Activated naive CD4-positive, alpha-beta T cell treated with anti-CD3 and anti-CD28 coated beads, Interleukin-2, amount 50 U/mL, for 72 hours (primary cell): Measurements from ENCODE around the gene CTNNAL1. TPM values are rescaled to one million over a fixed set of nuclear protein-coding genes. Genes with fewer than 3 reads are reported as not detected.
"Not testable (repeated sequence)": the region's sequence is repeated elsewhere in the genome, so short reads cannot be mapped to it uniquely, and the experiment has no call there.

Experiments
- ATAC-seq, 2 donors: fragments of 150-1000 bp; cut with Tn5 transposase; 2 replicates each; pipeline ENCODE4 v1.10.0; 2021; ENCODE audit warnings: mild to moderate bottlenecking in 2 of 2, moderate library complexity in 2 of 2
- DNase-seq, 2 donors: peaks; one replicate each; pipeline ENCODE4 v3.0.0; 2021 to 2022; ENCODE audit warnings: low spot score in 2 of 2
- H3K27ac Mint-ChIP-seq, 2 donors: one replicate each; pipeline ENCODE4 v1.8.0; 2022; ENCODE audit warnings: mild to moderate bottlenecking in 2 of 2, mixed read lengths in 2 of 2
- H3K36me3 Mint-ChIP-seq, 2 donors: one replicate each; pipeline ENCODE4 v1.8.0; 2022; ENCODE audit warnings: mixed read lengths in 2 of 2
- H3K9me3 Mint-ChIP-seq, 2 donors: one replicate each; pipeline ENCODE4 v1.8.0; 2022; ENCODE audit warnings: mixed read lengths in 2 of 2
- total RNA-seq, 2 donors: library from RNA; stranded (reverse); gene quantifications; one replicate each; pipeline ENCODE4 v1.2.3, GENCODE V29; 2022

The CTNNAL1 gene
- total RNA-seq, 2 donors from 2014 or later: 20.2 to 32.7 TPM

DNA sequence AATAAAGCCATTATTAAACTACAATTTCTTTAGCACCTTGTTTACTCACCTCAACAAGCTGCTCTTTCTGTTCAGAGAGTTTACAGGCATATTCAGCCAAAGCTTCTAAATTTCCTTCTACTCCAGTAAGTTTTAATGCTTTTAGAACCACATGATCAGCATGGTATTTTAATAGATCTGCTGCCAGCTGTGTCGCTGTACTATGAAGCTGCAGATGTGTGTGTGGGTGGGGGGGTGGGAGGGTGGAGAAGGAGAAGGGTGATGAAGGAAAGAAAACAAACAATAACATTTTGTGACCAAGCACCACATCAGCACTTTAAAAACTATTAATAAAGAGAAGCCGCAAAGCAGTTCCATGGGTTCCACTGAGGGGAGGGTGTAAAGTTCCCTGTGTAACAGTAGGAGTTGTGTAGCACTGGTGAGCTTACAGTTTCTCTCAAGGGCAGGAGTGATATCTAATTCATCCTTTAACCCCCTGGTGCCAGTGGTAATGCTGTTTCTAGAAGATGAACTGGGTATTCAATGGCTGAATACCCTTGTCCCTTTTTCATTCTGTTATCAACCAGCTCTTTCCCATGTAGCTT, 40.6 kb downstream of the CTNNAL1 start:
- H3K27ac Mint-ChIP-seq: no peak overlapping the region
- peaks cover 0 to 7% of the 10 kb centered on the region in 2 donors for H3K9me3 Mint-ChIP-seq
- DNase-seq (no peak), ATAC-seq (no peak)
- peaks cover 13 to 16% of the 10 kb centered on the region in 2 donors for H3K36me3 Mint-ChIP-seq

DNA sequence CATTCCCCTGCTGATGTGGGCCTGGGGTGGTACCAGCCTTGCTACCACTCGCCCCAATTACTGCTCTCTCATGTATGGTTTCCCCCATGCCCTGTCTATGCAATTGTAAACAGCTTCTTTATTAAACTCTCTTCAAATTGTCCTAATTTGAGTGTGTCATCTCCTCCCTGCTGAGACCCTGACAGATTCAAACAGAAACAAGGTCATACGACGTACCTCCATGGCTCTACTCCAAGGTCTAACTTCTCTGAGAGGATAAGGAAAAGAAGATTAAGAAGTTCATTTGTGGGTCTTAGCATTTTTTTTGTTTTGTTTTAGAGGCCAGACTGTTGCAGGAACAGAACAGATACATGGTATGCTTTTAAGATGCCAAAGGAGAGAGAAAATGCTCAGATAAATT, 41.1 kb downstream of the CTNNAL1 start:
- no peak overlapping the region for H3K27ac Mint-ChIP-seq
- DNase-seq: no peak
- ATAC-seq: no peak
- H3K9me3 Mint-ChIP-seq: peaks cover 0 to 7% of the 10 kb centered on the region in 2 donors
- peaks cover 13 to 16% of the 10 kb centered on the region in 2 donors for H3K36me3 Mint-ChIP-seq

DNA sequence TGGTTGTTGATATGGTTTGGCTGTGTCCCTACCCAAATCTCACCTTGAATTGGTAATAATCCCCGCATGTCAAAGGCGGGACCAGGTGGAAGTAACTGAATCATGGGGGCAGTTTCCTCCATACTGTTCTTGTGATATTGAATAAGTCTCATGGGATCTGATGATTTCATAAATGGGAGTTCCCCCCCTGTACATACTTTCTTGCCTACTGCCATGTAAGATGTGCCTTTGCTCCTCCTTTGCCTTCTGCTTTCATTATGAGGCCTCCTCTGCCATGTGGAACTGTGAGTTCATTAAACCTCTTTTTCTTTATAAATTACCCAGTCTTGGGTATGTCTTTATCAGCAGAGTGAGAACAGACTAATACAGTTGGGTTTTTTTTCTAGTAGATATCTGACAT, 41.9 kb downstream of the CTNNAL1 start:
- H3K27ac Mint-ChIP-seq, H3K9me3 Mint-ChIP-seq, DNase-seq, ATAC-seq: not testable (repeated sequence)
- H3K36me3 Mint-ChIP-seq: peaks cover 13 to 16% of the 10 kb centered on the region in 2 donors

DNA sequence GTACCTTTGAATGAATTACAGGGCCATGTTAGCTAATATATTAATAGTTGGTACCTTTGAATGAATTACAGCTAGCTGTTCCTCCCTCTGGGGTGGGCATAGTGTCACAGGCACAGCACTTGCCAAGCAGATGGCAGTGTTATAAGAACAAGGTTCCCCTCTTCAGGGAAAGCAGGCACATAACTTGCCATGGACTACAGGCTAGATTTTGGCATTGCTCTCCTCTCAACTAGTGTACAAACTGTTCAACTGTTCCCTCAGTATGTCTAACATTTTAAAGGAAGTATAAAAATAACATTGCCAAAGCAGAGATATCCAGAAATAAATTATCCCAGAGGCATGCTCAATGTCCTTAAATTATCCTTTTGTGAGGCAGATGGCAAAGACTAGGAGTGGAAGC, 45.4 kb downstream of the CTNNAL1 start:
- peaks cover 13 to 16% of the 10 kb centered on the region in 2 donors for H3K36me3 Mint-ChIP-seq
- ATAC-seq: no peak
- peaks cover 0 to 7% of the 10 kb centered on the region in 2 donors for H3K9me3 Mint-ChIP-seq
- H3K27ac Mint-ChIP-seq: no peak overlapping the region
- DNase-seq: no peak

DNA sequence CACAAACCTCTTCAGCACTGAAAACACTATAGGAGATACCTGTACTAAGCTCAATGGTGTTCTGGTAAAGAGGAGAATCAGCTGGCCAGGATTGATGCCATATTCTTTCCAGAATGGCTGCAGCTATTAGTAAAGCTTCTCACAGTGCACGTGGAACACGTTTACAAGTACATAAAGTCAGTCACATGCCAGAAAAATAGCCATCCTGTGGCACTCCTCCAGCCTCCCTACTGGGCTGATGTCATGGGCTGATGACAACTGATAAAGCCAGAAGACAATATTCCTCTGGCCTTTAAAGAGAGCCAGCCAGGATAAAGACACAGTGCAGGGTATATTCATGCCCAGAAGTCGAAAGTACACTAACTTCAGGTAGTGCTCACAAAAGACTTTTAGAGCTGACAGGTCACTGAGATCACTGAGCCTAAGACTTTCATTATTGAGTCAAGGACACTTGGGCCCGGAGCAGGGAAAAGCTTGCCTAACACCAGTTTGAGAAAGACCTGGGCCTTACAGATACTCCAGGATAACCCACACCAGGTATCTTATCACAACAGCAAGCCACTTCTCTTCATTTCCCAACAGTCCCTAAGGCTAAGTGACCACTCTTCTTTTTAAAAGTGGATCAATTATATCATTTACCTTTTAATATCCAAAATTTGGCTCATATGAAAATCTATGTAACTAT, 49.7 kb downstream of the CTNNAL1 start:
- Mint-ChIP-seq H3K36me3 (no peaks in the 10 kb centered on the region), H3K27ac (no peak overlapping the region), H3K9me3 (no peaks in the 10 kb centered on the region)
- DNase-seq (no peak), ATAC-seq (no peak)

DNA sequence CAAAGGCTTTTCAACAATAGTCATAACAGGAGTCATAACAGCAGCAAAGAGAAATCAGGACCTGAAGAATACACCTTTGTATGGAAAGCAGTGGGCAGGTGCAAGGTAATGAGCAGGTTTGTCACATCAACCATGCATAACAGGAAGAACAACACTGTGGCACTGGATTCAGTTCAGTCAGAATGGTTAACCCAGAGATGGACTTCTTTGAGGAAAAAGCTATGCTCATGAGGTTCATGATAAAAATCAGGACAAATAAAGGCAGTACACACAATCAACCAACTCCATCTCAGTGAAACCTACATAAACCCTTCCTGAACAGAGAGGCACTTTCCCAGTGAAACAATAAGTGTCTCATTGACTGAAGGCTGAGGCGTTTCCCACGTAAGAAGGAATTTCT, 52.1 kb downstream of the CTNNAL1 start:
- peak overlapping the region in 1 of 2 donors; percentile 56 for H3K27ac Mint-ChIP-seq
- DNase-seq (no peak), ATAC-seq (peak in 1 of 2 donors; percentile 7)
- no peaks in the 10 kb centered on the region for H3K9me3 Mint-ChIP-seq
- H3K36me3 Mint-ChIP-seq: no peaks in the 10 kb centered on the region

DNA sequence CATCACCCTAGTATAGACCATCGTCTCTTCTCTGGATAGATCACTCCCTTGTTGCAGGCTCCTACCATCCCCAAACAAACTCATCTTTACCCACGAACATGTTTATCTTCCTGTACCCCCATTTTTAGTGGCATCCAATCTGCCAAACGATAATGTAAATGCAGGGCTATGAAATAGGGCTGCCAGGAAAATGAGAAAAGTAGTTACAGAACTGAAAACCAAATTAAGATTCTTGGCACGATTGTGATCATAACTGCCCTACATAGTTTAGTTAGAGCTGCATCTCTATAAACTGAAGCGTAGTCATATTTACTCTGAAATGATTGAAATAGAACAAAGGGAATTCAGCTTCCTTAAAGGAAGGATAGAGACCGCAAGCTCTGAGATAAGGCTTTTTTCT, 53.0 kb downstream of the CTNNAL1 start:
- Mint-ChIP-seq H3K36me3 (no peaks in the 10 kb centered on the region), H3K27ac (no peak overlapping the region), H3K9me3 (no peaks in the 10 kb centered on the region)
- ATAC-seq (no peak), DNase-seq (no peak)

DNA sequence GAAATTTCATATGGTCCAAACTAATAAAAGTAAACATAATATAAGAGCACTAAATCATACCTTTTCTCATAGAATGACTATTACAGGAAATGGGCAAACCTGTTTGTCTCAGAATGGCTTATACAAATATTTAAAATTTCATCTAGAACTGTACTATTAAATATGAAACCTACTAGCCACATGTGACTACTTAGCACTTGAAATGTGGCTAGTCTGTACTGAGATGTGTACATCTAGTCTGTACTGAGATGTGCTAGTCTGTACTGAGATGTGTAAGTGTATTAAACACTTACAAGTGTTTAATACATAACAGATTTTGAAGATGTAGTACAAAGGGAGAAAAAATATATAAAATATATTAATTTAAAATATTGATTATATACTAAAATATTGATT, 56.7 kb downstream of the CTNNAL1 start:
- DNase-seq (no peak), ATAC-seq (peak in 1 of 2 donors; percentile 64)
- Mint-ChIP-seq H3K27ac (no peak overlapping the region), H3K36me3 (no peaks in the 10 kb centered on the region), H3K9me3 (no peaks in the 10 kb centered on the region)

DNA sequence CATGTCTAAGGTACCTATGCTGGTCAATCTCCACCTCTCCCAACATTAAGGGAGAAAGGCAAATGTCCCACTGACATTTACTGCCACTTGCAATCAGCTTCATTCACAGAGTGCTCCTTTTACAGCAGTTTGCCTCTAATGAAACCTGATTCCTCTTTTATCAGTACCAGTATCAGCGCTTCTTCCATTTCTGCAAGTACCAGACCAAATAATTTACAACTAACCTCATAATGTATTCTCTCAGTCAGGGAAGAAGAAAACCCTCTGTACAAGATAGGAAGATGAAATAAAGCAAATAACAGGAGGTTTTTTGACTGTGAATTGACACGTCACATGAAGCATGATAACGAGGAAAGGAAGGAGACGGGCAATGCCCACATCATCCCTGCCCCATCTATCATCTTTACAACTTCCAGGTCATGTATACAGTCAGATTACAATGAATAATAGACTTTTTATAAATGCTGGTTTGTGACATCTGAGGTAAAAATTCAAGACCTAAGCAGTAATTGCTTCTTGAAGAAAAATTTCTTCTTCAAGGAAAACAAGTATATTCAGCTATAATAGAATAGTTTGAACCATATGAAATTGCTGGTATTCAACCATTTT, 57.2 kb downstream of the CTNNAL1 start:
- Mint-ChIP-seq H3K9me3 (no peaks in the 10 kb centered on the region), H3K36me3 (no peaks in the 10 kb centered on the region), H3K27ac (no peak overlapping the region)
- no peak for DNase-seq
- ATAC-seq: no peak

DNA sequence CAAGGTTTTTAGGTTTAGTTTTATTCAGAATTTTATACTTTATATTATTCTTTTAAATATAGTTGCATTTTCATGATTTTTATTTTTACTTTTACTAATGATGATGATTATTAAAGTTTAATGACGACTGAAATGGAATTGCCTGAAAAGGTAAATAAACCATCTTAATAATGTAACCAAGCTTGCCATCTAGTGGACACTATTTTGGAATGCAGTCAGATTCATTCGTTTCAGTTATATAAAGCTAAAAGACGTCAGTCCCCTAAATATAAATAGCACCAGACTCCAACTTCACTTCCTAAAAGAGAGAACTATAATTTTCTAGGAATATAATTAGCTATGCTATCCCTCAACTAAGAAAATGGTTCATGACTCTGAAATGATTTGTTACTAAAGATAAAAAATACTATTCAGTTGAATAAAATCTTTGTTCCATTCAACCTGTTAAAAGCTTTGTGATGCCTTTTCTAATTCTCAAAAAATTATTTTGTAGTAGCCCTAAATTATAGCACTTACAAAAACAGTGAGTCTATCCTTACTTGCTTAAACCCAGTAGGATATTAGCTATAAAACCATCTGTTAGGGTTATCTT, 59.2 kb downstream of the CTNNAL1 start:
- DNase-seq (no peak), ATAC-seq (no peak)
- H3K36me3 Mint-ChIP-seq: no peaks in the 10 kb centered on the region
- H3K9me3 Mint-ChIP-seq: no peaks in the 10 kb centered on the region
- no peak overlapping the region for H3K27ac Mint-ChIP-seq

DNA sequence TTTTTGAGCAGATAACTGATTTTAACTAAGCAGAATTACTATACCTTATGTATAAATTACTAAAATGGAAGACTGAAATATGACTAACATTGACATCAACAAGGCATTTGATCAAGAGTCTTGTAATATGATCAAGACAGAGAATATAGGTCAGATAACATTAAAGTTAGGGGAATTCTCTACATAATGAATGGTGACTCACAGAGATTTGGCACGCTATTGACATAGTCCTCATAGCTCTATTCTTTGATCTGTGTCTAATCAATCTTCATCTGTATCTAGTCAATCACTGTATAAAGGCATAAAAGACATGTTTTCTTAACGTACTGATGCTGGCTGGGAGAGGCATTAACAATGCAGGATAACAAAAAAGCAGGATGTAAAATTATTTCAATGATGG, 61.7 kb downstream of the CTNNAL1 start:
- H3K36me3 Mint-ChIP-seq: no peaks in the 10 kb centered on the region
- H3K9me3 Mint-ChIP-seq: no peaks in the 10 kb centered on the region
- DNase-seq: no peak
- no peak for ATAC-seq
- H3K27ac Mint-ChIP-seq: no peak overlapping the region

DNA sequence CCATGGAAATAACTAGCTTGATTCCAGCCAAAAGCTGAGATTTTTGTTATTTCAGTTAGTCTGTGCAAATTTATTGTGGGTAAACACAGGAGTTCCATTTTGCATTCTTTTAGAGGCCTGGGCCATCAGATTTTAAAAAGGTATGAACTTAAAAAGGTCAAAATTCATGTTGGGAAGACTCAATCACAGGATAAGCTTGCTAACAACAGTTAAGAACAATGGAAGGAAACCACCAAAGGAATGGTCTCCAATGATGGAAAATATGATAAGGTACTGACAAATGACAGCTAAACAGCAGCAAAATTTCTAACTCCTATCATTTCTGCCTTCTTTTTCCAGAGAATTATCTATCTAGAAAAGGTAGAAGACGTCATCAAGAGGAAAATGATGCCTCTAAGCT, 63.1 kb downstream of the CTNNAL1 start:
- ATAC-seq: no peak
- no peak overlapping the region for H3K27ac Mint-ChIP-seq
- no peak for DNase-seq
- H3K36me3 Mint-ChIP-seq: no peaks in the 10 kb centered on the region
- H3K9me3 Mint-ChIP-seq: no peaks in the 10 kb centered on the region

DNA sequence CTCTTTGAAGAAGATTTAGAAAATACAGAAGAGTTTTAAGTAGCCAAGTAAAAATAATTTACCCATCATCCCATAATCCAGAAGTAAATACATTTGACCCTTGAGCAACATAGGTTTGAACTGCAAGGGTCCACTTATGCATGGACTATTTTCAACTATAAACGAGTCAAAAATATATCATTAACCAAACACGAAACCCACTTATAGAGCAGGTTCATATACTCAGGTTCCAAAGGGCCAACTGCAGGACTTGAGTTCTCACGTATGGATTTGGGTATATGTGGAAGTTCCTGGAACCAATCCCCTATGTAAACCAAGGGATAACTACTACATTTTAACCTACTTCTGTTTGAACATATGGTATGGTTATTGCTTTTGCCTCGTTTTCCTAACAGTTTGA, 73.3 kb downstream of the CTNNAL1 start:
- H3K9me3 Mint-ChIP-seq: no peaks in the 10 kb centered on the region
- H3K27ac Mint-ChIP-seq: no peak overlapping the region
- no peaks in the 10 kb centered on the region for H3K36me3 Mint-ChIP-seq
- DNase-seq (no peak), ATAC-seq (no peak)

DNA sequence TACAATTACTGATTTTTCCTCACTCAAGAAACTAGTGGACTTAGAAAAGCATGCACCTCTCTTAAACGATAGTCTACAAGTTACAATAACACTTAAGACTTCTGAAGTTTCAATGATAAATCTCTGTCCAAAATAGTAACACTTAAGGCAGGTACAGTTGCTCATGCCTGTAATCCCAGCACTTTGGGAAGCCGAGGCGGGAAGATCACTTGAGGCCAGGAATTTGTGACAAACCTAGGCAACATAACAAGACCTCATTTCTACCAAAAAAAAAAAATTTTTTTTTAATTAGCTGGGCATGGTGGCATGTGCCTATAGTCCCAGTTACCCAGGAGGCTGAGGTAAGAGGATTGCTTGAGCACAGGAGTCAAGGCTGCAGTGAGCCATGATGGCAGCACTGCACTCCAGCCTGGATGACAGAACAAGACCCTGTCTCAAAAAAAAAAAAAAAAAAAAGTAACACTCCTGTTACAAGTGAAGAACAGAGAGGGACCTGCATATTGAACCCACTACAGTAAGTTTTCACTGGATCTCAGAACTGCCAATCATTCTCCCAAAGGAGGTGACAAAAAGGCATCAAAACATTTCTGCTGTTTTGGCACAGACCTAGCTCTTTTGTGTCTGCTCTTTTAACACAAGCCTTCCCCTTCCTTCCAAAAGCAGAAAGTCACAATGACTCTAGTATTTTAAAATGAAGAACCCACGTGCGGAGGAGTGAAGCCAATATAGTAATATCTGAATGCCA, 75.6 kb downstream of the CTNNAL1 start:
- no peak overlapping the region for H3K27ac Mint-ChIP-seq
- H3K9me3 Mint-ChIP-seq: no peaks in the 10 kb centered on the region
- DNase-seq: no peak
- ATAC-seq: no peak
- peaks cover 0 to 14% of the 10 kb centered on the region in 2 donors for H3K36me3 Mint-ChIP-seq

DNA sequence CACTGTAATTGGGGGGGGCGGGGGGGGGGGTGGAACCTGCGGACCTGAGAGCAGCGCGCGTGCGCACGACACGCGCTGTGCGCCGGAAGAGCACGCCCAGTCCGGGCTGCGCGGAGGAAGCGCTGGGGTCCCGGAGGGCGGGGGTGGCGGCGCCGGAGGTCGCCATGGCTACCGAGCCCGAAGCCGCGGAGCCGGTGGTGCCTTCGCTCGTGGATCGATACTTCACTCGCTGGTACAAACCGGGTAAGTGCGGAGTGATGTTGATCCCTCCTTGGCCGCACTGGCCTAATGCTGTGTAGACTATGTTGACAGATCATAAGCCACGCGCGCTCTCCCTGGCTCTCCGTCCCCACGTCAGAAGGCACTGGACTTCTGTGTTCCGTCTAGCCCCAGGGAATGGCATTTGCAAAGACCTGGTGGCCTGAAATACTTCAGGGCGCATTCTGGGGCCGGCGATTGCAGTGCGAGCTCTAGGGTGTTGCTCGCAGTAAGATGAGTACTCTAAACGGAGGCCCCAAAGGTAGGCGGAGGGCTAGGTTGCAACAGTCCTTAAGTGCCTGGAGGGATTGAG, 78.9 kb downstream of the CTNNAL1 start, which contains the start of gene ABITRAM:
Gene ABITRAM, plus strand, starts transcription at position 78 of the 571 bp plus-strand sequence. Its CDS starts 87 bp downstream, at position 165.
- peak within 1 kb of the TSS; percentile 98 to 99 for H3K27ac Mint-ChIP-seq
- no peaks in the 10 kb centered on the region for H3K9me3 Mint-ChIP-seq
- ATAC-seq (peak; percentile 81 to 84), DNase-seq (peak; percentile 72 to 79)
- peaks cover 0 to 17% of the 10 kb centered on the region in 2 donors for H3K36me3 Mint-ChIP-seq

DNA sequence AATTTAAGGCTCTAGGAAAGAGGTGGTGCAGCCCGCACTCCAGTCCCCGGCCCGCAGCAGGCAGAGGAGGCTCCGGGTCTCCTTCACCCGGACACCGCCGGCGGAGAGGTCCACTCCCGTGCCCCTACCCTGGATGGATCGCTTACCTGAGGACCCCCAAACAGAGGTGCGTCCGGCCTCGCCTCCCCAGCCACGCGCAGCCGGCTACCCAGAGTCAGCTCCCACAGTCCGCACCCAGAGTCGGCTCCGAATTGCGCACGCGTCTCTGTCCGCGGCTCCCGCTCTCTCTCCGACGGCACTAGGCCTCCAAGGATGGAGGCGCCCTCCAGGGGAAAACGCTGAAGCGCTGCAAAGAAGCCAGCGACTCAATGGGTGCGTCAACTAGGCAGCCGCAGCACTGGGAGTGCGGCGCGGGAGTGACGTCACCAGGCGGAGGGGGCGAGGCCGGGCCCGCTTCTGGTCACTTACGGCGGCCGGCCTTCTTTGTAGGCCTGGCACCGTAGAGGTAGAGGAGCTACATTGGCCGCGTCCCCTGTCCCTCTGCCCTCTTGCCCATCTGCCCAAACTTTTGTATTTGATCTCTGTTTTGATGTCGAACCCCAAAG, 79.5 kb downstream of the CTNNAL1 start, which contains the start of gene ELP1:
Gene ELP1, minus strand, starts transcription at position 407 of the 605 bp plus-strand sequence. CDS start 2,978 bp downstream, outside the sequence.
- H3K27ac Mint-ChIP-seq: peak within 1 kb of the TSS; percentile 98 to 99
- H3K36me3 Mint-ChIP-seq: peaks cover 0 to 17% of the 10 kb centered on the region in 2 donors

More for the DNA sequence above, 79.5 kb downstream of the CTNNAL1 start, which contains the start of gene ELP1:
- no peaks in the 10 kb centered on the region for H3K9me3 Mint-ChIP-seq
- ATAC-seq (peak; percentile 91 to 93), DNase-seq (peak; percentile 87 to 91)
